Mucosa of gallbladder (tissue), 1 donor: Measurements from ENCODE around the gene XRCC4. TPM values are rescaled to one million over a fixed set of nuclear protein-coding genes. Genes with fewer than 3 reads are reported as not detected.

Source experiments
- DNase-seq: peaks from one replicate; pipeline ENCODE4 v3.0.0-alpha.2; 2020; ENCODE audit warnings: low spot score
- total RNA-seq: library from RNA; stranded (reverse); gene quantifications from one replicate; pipeline ENCODE4 v1.2.1, GENCODE V29; 2021
- donor health status: DM: no; HTN: no; CAD: no.

Gene XRCC4
- total RNA-seq, 1 donor from 2014 or later: 7.6 TPM

DNA sequence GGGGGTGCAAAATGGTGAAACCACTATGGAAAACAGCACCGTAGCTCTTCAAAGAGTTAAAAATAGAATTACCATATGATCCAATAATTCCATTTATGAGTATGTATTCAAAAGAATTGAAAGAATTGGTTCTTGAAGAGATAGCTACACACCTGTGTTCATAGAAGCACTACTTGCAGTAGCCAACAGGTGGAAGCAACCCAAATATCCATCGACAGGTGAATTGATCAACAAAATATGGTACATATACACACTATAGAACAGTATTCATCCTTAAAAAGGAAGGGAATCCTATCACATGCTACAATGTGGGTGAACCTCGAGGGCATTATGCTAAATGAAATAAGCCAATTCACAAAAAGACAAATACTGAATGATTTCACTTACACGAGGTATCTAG, 308.5 kb downstream of the XRCC4 start:
- DNase-seq: no peak

- DNase-seq: no peak
These were observed 309.7 kb downstream of the XRCC4 start for GRCh38 chr5:83387041-83387440.

GRCh38 chr5:83388608-83389007, 311.3 kb downstream of the XRCC4 start:
- no peak for DNase-seq

DNA sequence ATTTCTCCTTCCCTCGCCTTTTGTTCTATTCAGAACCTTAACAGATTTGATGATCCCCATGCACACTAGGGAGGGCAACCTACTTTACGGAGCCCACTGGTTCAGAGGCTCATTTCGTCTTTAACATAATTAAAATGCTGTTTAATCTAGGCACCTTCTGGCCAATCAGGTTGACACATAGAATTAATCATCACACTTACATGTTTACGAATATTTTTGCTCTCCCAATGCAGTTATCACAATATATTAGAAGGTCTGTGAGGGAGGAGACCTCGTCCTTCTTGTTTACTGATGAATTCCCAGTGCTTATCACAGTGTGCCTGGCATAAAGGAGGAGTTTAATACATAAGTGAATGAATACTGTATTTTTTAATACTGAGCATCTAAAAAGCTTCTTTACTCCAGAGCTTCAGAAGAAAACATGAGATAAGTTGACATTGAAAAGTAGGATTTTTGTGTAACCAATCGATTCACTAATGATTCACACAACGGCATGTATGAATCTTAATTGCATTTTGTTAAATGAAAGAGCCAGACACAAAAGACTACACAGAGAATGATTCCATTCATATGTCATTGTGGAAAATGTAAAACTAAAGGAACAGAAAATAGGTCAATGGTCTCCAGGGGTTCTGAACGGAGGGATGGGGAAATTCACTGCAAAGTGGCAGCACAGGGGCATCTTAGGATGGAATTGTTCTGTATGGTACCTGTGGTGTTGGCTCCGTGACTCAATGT, 315.6 kb downstream of the XRCC4 start:
- no peak for DNase-seq

DNA sequence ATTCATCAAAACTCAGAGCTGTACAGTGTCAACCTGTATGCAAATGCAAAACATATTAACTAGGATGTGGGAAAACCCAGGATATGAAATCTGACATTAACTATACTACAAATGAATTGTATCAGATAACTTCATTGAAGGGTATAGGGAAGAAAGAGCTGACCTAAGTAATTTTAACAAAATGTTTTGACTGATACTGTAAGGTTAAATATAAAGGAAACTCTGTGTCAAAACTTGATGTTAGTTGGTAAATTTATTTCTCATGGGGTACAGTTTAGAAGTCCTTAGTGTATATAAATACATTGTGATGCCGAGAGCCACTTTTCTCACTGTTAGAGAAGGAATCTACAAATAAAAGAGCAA, 316.1 kb downstream of the XRCC4 start:
- no peak for DNase-seq

DNA sequence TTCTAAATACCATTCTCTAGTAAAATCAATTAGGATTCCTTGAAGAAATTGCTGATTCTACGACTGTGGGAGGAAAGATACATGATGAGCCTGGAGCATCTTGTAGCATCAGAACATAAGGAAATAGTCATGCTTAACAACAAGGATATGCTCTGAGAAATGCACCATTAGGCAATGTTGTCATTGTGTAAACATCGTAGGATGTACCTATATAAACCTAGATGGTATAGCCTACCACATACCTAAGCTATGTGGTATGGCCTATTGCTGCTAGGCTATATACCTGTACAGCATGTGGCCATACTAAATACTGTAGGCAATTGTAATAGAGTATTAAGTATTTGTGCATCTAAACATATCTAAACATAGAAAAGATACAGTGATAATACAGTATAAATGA, 316.8 kb downstream of the XRCC4 start:
- DNase-seq: no peak

DNA sequence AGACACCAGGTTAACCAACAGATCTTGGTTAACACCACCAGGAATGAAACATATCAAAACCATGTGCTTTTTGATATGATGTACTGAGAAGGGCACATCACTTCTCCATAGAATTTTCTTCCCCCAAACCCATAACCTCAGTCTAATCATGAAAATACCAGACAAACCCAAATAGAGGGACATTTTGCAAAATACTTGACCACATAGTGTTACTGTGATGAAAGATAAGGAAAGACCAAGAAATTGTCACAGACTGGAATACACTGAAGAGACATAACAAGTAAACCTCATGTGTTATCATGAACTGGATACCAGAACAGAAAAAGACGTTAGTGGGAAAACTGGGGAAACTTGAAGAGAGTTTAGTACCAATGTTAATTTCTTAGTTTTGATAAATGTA, 319.3 kb downstream of the XRCC4 start:
- DNase-seq: no peak

GRCh38 chr5:83397658-83398057, 320.3 kb downstream of the XRCC4 start:
- no peak for DNase-seq

DNA sequence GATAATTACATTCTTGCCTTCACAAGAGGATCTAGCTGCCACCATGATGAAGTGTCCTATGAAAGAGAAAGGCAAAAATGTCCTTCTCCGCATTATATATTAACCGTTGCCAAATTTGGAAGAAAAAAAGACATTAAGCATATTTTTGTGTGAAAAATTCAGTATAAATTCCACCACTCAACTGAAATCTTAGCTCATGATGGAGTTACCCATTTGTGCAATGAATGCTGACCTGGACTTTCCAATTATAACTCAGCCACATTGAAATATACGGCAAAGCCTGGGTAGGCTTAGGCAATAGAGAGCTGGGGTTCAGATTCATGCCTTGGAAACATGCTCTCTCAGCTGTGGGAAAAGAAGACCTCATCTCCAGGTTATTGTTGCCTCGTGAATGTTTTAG, 322.9 kb downstream of the XRCC4 start:
- DNase-seq: no peak

DNA sequence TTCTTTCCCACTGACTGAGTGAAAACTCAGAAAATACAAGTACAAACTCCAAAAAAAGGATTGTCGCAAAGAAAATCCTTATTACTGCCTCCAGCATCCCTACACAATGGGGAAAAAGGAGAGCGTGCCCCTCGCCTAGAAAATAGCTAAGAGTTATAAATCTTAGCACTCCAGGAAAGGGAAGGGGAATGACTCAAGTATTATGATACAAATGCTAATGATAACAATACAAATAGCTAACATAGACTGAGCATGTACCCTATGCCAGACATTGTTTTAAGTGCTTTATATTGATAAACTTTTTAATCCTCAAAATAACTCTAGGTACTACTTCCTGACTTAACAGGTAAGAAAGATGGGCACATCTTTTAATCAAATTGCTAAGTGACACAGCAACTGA, 323.4 kb downstream of the XRCC4 start:
- DNase-seq: no peak

GRCh38 chr5:83401122-83401731, 323.9 kb downstream of the XRCC4 start:
- DNase-seq: no peak

DNA sequence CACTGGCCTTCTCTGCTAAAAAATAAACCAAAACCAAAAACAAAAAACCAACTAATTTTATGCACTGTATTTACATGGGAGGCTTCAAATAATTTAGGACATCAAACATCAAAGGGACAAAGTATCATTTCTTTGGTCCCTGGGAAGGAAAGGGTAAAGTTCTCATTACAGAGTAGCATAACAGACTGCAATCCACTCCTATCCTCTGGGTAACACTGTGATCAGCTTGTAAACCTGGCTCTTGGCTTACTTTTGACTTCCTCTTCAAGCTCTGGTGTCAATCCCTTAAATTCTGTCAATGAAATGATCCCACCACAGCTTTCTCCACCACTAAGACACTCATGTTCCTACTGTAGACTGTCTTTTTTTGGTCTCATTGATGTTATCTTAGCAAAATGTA, 324.4 kb downstream of the XRCC4 start:
- no peak for DNase-seq

Other genes with a start within 250 kb of the XRCC4 start
- 91.7 TPM for gene TMEM167A, start 153 bp upstream of the XRCC4 start, total RNA-seq